GM19025 (cell line): ENCODE measurements around the gene MYLIP.
A peak's percentile ranks its signal among the peaks of the same experiment; 100 is the strongest.

Experiments used
- ATAC-seq: cut with Tn5 transposase; IDR thresholded peaks from one replicate; pipeline ENCODE4 v1.9.1; 2021; ENCODE audit warnings: mild to moderate bottlenecking, low read depth, moderate library complexity; ENCODE audit not compliant: unreplicated experiment

The MYLIP gene

DNA sequence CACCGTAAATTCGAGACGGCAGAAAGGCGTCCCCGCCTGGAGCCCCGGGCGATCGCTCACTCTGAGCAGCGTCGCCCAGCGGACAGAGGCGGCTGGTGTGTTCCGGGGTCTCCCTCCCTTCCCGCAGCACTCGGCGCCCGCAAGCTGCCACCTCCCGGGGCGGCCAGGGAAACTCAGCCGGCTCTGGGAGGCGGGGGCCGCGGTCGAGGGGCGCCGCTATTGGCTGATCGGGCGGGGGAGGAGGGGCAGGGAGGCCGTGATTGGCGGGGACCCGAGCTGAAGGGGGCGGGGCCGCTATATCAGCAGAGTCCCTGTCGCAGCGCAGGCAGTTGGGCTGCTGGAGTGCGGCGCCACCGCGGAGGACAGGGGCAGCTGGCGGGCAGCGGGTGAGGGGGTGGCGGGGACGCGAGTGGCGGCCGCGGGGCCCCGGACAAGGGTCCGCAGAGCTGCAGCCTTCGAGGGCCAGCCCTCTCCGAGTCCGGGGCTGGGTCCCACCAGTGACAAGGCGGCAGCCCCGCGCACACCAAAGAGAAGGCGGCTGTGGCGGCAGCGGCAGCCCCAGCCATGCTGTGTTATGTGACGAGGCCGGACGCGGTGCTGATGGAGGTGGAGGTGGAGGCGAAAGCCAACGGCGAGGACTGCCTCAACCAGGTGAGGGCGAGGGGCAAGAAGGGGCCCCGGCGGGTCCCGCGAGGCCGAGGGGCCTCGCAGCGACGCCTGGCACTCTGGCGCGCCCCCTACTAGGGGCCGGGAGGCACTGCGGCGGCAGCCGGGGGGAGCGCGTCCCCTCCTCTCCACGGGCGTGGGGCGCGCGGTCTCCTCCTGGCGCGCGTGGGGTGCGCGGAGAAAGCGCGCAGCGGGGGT is at the start of gene MYLIP:
MYLIP (plus strand) TSS at position 328 of the 864 bp plus-strand sequence; CDS start at position 565, 237 bp downstream.
- ATAC-seq = peak; percentile 84

DNA sequence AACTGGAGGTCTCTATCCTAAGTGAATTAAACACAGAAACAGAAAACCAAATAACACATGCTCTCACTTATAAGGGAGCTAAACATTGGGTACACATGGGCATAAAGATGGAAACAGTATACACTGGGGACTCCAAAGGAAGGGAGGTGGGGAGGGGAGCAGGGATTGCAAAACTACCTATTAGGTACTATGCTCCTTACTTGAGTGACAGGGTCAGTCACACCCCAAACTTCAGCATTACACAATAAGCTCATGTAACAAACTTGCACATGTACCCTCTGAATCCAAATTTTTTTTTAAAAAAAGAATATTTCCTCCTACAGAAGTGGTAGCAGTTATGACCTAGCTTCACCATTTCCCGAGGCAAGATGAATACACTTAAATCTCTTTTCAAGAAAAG is 49.5 kb upstream of the MYLIP start:
- ATAC-seq = no peak

DNA sequence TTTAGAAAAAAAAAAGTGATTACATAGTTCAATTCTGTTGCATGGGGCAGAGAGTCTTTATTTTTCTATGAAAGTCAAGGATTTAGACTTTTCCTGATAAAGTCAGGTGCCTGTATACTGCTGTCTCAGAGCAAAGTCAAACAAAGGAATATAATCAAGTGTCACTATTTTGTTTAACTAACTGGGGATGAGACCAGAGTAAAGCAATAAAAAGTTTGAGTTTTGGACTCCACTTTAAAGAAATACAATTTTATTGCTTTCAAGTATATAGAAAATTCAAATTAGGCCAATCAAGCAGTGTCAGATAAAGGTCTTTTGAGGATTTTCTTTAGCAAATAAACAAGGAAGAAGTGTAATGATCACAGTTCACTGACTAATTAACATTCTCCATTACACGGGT is 48.7 kb upstream of the MYLIP start:
- ATAC-seq = no peak

DNA sequence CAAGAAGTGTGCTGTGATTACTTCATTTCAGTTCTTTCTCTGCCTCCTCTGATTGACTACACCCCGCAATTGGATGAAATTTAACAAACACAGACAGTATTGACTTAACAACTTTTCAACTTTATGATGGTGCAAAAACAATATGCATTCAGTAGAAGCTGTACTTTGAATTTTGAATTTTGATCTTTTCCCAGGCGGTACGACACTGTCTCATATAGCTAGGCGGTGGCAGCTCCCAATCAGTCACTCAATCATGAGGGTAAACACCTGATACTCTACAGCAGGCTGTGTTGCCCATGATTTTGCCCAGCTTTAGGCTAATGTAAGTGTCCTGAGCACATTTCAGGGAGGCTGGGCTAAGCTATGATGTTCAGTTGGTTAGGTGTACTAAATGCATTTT is 47.6 kb upstream of the MYLIP start:
- no peak for ATAC-seq

DNA sequence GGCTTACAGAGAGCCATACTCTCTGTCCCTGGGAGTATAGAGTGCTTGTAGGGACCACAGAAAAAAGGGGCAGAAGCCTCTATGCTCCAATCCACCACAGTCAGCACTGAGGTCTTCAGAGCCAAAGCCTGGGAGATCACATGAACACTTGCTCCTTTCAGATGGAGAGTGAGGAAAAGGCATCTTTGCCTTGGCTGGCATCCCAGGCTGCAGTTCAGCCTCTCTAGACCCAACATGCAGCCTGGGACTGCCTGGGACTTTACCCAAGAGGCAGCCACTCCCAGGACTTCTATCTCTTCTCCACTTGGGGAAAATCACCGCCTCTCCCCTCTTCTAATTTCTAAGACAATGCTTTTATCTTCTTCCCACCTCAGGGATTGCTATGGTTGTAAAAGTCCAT is 46.5 kb upstream of the MYLIP start:
- no peak for ATAC-seq

DNA sequence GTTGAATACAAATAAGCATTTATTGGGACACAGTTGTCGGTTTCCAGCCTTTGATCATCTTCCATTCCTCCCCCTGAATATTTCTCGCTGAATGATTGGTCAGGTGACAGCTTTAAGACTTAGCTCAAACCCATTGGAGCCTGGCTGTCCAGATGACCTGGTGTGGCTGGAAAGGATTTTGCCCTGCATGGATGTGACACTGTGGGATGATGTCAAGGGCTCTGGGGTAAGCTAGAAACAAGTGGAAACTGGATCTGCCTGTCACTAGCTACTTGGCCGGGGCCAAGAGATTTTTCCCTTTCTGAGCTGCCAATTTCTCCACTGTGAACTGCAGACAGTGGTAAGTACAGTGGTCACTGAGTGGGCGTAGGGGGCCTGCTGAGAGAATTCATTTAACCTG is 41.9 kb upstream of the MYLIP start:
- no peak for ATAC-seq

DNA sequence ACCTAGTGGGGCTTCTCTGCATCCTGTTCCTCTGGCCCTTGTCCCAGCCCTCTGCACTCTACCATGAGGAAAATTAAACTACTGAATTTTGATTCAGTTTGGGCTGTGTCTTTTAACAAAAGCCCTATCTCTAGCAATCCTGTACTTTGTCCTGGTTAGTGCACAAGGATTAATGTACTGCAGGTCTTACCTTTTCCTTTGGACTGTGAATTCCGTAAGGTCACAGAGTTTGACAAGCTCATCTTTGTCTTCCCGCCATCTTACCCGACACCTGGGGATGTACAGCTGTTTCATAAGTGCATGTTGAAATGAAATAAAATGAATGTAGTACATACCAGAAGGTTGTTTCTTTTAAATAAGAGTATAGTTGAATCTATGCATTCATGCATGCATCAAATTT is 41.5 kb upstream of the MYLIP start:
- ATAC-seq = no peak

DNA sequence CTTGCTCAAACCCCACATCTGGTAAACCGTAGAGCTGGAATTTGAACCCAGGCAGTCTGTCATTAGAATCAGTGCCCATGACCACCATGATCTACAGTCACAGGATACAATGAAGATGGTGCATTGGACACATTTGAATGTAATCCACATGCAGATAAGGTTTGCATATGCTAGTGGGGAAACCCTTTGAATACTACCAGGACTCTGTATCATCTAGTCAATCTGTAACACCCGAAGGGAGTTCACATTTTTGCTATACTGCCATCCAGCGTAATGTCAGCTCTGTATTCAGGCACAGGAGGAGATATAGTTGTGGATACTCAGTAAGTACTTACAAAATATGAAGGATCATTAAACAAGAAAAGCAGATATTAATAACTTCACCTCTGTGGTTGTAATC is 40.5 kb upstream of the MYLIP start:
- no peak for ATAC-seq

DNA sequence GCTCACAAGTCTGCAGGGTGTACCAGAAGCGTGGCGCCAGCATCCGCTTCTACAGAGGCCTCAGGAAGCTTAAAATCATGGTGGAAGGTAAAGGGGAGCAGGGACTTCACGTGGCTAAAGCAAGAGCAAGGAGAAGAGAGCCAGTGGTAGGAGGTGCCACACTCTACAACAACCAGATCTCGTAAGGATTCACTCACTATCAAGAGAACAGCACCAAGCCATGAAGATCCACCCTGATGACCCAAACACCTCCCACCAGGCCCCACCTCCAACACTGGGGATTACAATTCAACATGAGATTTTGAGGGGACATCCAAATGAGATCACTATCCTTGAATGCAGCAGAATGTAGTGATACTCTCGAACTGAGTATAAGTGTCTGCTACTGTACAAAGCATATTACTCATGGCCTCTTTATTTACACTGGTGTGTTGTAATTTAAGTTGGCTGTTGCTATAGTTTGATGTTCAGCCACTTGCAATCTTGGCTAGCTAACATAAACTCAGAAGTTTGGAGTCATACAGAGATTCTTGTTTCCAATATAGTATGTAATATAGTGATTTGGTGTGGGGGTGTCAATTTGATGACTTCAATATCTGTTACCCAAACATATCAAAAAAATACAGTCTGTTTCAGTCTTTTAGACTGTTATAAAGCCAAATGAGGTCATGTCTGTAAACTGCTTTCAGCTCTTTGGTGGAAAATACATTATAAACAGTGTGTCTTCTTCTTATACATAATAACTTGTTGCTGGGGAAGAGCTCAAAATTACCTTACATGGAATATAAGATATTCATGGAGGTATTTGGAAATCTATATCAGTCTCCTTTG is 39.4 kb upstream of the MYLIP start:
- no peak for ATAC-seq

DNA sequence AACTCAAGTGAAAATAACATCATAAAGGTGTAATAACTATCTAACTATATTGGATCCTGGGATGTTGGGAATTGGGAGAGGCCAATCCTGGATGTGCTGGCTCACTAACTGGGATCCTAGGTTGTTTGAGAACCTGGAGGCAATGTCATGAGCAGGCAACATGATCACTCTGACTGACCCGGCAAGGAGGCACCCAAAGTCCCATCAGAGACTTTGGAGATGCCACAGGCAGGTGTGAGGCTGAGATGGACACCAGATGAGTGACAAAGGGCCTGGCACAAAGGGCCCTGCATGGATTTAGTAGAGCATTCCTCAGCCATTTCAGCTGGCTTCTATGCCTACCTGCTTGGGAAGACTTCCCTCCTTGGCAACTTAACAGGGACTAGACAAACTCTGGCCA is 38.4 kb upstream of the MYLIP start:
- no peak for ATAC-seq

DNA sequence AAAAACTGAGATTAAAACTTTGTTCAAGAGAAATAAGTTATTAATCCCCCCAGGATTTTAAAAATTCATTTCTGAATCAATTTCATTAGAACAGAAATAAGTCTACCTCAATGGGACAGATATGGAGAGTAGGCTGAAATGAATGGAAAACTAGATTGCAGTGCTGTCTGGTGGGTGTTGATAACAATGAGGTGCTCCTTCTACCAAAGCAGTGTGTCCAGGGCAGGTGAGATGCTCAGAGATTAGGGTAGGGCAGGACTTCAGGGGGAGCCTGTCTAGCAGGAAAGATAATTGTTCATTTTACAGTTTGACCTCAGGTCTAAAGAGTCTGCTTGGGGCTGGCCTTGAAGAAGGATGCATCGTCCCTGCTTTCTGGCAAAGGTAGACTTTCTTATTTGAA is 38.0 kb upstream of the MYLIP start:
- no peak for ATAC-seq

DNA sequence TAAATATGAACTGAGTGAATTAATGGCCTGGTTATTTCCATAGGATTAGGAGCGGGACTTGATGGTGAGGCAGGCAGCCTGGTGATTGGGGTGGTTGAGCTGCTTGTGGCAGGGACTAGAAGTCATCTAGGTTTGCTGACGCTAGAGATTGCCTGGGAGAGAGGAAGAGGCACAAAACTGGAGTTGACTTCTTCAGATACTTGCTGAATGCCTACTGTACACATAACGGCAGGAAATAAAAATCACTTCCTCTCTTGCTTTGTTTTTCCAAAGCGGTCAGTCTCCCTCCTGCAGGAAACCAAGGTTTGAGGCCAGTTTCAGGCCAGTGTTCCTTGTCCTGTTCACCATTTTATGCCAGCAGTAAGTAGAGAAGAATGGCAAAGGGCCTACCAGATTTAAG is 36.7 kb upstream of the MYLIP start:
- ATAC-seq = no peak

DNA sequence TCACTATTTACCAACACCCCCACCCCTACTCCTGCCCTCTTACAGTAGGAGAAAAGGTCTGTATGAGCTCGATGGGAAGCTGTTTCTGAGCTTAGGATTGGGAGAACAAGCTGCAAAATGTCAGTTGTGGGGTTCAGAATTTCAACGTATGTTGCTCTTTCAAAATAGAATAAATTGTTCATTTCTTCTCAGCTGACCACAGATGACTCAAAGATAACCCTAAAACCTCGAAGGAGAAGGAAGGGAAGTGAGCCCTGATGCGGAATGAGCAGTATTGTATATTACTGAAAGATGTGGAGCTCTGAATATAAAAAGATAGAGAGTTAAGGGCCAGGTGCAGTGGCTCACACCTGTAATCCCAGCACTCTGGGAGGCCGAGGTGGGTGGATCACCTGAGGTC is 35.9 kb upstream of the MYLIP start:
- ATAC-seq = no peak

DNA sequence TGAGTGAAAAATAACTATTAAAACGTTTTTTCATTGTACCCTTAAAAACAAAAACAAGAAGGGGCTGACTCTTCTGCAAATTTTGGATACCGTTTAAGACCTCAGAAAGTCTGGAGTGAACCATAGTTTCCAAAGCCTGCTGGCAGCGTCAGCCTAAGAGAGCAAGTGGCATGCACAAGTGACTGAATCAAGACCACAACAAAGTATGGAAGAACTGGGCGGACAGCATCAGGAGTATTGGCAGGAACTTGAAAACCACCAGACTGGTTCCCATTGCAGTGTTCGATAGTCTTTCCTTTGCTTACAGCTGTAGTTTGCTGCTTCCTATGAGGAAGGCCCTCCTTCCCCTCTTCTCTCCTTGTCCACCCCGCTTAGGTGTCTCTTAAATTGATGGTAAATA is 33.7 kb upstream of the MYLIP start:
- no peak for ATAC-seq

DNA sequence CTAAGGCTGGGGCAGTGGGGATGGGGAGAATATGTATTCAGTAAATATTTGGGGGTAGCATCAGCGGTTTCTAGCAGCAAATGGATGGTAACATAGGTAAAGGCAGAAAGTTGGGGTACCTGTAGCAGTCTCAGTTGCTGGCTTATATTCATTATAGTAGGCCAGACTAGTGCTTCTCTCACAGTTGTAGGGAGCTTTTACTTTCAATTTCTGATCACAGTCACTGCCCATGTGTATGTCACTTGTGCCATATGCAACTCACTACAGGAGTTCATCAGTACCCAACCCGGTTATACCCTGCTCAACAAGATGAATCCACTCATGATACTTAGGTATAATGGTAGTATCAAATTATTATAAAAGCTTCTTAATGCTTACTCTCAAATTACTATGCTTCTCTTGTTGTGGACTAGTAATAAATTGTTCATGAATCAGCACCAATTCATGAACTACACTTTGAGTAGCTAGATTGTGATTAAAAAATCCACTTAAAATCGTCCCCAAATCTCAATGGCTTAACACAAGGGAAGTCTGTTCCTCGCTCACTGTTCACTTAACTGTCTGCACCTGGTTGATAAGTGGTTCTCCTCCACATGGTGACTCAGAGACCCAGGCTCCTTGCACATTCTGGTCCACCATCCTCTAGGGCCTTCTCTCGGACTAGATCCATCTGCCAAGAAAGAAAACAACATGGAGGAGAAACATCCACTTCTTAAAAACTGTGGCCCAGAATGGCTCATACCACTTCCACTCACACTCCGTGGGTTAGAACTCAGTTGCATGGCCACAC is 31.3 kb upstream of the MYLIP start:
- ATAC-seq = peak; percentile 70

DNA sequence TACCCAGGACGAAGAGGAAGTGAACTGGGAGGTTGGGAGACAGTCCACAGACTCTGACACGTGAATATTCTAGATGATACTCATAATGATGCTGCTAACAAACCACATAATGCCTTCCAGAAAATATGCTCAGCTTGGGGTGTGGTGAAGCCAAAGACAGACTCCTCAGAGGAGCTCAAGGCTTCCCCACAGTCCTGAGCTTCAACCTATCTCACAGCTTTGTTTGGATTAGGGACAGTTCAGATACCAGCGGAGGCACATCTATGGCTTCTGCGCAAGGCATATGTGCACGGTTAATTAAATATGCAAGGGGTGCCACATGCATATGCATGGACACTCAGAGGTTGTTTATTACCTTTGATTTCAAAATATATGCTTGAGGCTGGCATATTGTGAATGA is 30.7 kb upstream of the MYLIP start:
- ATAC-seq = no peak

DNA sequence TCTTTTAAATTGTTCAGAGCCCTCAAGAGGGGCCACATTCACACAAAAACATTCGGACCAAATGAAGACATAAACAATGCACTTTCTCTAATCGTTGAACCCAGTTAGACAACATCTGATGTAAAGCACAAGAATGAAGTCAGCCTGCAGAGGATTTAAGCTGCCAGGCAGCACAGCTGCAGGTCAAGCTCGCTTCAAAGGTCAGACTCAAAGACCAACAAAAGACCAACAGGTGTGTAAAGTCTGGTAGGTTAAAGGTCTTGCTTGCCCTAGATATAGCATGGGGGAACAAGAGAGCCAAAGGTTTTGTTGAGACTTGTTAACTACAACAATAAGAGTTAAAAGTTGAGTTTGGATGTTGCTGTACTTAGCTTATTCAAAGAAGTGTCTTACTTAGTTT is 26.7 kb upstream of the MYLIP start:
- ATAC-seq = no peak

DNA sequence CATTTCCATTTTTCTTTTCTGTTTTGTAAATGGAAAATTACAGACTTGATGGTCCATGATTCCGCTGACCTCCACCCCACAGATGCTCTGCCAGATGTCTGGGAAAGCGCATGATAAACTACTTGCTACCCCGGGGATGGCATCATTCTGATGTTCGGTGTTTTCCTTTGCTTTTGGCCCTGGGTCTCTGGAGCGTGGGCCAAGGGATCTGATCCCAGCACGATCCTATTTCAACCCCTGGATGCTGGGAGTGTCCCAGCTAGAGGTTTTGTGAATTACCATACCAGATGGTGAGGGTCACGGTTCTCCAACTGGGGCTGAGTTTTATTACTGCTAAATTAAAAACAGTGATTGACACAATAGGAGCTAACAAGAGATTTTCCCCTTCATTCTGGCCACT is 25.2 kb upstream of the MYLIP start:
- no peak for ATAC-seq

DNA sequence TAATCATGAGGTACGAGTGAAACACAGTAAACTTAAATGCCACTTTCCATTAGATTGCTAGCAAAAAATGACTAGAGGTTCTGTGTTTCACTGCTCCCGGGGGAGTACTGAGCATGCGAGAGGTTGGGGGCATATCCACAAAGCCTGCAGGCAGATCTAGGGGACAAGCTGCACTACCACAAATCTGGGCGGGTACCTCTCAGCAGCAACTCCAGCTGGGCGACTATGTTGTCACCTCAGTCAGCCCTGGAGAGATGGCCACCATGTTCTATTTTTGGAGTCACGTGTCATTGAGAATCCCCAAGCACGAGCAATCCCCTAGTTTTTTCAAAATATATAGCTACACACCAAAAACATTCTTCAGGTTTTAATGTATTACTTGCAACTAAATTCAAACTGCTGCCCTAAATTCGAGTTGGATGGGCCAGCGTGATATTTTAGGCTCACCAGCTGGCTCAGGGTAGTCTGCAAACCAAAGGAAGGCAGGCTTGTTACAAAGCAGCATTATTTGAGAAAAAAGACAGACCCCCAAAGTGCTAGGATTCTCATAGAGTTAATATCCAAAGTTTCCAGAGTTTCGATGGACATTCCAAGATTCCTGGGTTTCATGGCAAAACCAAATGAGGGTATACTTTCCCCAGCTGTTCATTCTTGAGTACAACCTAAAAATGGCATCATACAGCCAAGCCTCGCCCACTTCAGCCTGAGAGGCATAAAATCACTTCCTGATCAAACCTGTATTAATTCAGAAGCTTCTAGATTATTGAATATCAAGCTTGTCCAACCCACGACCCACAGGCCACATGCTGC is 24.1 kb upstream of the MYLIP start:
- no peak for ATAC-seq

DNA sequence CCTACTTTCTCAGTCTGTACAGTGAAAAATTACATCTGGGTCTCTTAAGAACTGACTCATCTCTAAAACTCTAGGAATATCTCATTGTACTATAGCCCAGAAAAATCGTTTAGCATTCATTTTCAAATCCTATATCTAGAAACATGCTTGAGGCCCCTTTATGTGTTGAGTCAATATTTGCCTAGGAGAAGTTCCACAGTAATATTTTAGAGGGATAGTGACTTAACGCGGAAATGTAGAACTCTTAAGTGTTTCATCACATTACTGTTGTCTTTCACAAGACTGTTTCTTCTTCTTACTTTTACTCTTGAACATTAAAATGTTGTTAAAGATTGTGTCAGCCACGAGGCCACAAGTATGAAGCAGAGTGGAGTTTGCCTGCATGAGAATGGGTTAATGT is 23.0 kb upstream of the MYLIP start:
- ATAC-seq = no peak
